OCI-LY7 (cell line): ENCODE data around the gene TLCD1. TPM values are rescaled to one million over a fixed set of nuclear protein-coding genes. Genes with fewer than 3 reads are reported as not detected.

Experiments used
- BruUV-seq: library from RNA; stranded (reverse); fragments of 400-500 nt; replicated peaks from 2 replicates; lab custom pipeline; 2021; lab: Mats Ljungman, UMichigan
- CTCF ChIA-PET: fragments of 300-600 bp; sonication (Branson Sonifier 250); formaldehyde crosslinking; loops from one replicate; lab custom pipeline; 2022; ENCODE audit warnings: antibody characterized with exemption; ENCODE audit not compliant: unreplicated experiment; lab: Charles Lee
- POLR2A ChIA-PET: fragments of 300-600 bp; sonication (Branson Sonifier 250); formaldehyde crosslinking; loops from one replicate; lab custom pipeline; 2022; ENCODE audit warnings: antibody characterized with exemption; lab: Charles Lee
- DNase-seq: peaks from one replicate; pipeline ENCODE4 v3.0.0-alpha.2; 2015; ENCODE audit warnings: low spot score
- H2AFZ ChIP-seq: fragments of 200-600 bp; sonication (generic), shearing (Covaris generic); 2 replicates; pipeline ENCODE4 v1.6.1; 2014; ENCODE audit warnings: mild to moderate bottlenecking, antibody characterized with exemption, low read length, moderate library complexity
- H3K27ac ChIP-seq: fragments of 200-600 bp; sonication (generic); 2 replicates; pipeline ENCODE4 v1.5.1; 2014; ENCODE audit warnings: mixed run types, low read depth, mild to moderate bottlenecking, moderate library complexity, low read length, inconsistent platforms; ENCODE audit not compliant: poor library complexity, severe bottlenecking
- H3K36me3 ChIP-seq: fragments of 200-600 bp; sonication (generic); 2 replicates; pipeline ENCODE4 v1.6.1; 2014; ENCODE audit warnings: mild to moderate bottlenecking, antibody characterized with exemption, low read length, moderate library complexity, mixed read lengths; ENCODE audit not compliant: insufficient read depth
- H3K4me1 ChIP-seq: fragments of 200-600 bp; sonication (generic); 2 replicates; pipeline ENCODE4 v1.5.1; 2014; ENCODE audit warnings: mild to moderate bottlenecking, low read length; ENCODE audit not compliant: insufficient read depth, poor library complexity, severe bottlenecking
- H3K4me2 ChIP-seq: fragments of 200-600 bp; sonication (generic); 2 replicates; pipeline ENCODE4 v1.6.1; 2014; ENCODE audit warnings: mild to moderate bottlenecking, low read length
- H3K4me3 ChIP-seq: fragments of 200-600 bp; sonication (generic); 2 replicates; pipeline ENCODE4 v1.5.1; 2014; ENCODE audit warnings: mild to moderate bottlenecking, low read depth, low read length; ENCODE audit not compliant: poor library complexity, severe bottlenecking
- H3K79me2 ChIP-seq: fragments of 200-600 bp; sonication (generic); 2 replicates; pipeline ENCODE4 v1.6.1; 2016; ENCODE audit warnings: low read depth, mild to moderate bottlenecking, low read length, moderate library complexity, mixed read lengths; ENCODE audit not compliant: insufficient read depth
- H3K9me2 ChIP-seq: fragments of 200-600 bp; sonication (generic); 2 replicates; pipeline ENCODE4 v1.6.1; 2016; ENCODE audit warnings: mild to moderate bottlenecking, low read length, mixed read lengths; ENCODE audit not compliant: insufficient read depth
- H3K9me3 ChIP-seq: fragments of 200-600 bp; sonication (generic); 2 replicates; pipeline ENCODE4 v1.6.1; 2014; ENCODE audit warnings: mild to moderate bottlenecking, mixed run types, low read length, mixed read lengths
- H4K20me1 ChIP-seq: fragments of 200-600 bp; sonication (generic); 2 replicates; pipeline ENCODE4 v1.6.1; 2014; ENCODE audit warnings: mild to moderate bottlenecking, antibody characterized with exemption, low read length, moderate library complexity, mixed read lengths; ENCODE audit not compliant: insufficient read depth
- EZH2phosphoT487 ChIP-seq: fragments of 200-600 bp; sonication (generic); IDR thresholded peaks from 2 replicates; pipeline ENCODE4 v1.6.1; 2018; ENCODE audit warnings: low read depth, borderline replicate concordance, mild to moderate bottlenecking, mixed run types, antibody characterized with exemption, low read length, moderate library complexity, mixed read lengths
- intact Hi-C: fragments of 100-400 bp; cut with micrococcal nuclease; formaldehyde crosslinking; loops from one replicate; pipeline ENCODE4 v1.10.0; 2022; ENCODE audit not compliant: unreplicated experiment
- total RNA-seq, 2 experiments: library from RNA; depleted of rRNA in 1 of 2; stranded (reverse); fragments of >200 nt in 1 of 2; shearing (Covaris generic) in 1 of 2; gene quantifications; 2 replicates each; pipeline ENCODE4 v1.2.3, GENCODE V29; 2014 to 2022
- TF ChIP-seq, protein P1 (sequence below): fragments of 200-600 bp; sonication (generic); conservative IDR thresholded peaks from 2 replicates; pipeline ENCODE4 v1.5.1; 2014; ENCODE audit warnings: mild to moderate bottlenecking, antibody characterized with exemption, low read length, moderate library complexity, mixed read lengths

Gene TLCD1
- total RNA-seq, 2 experiments from 2014 or later, result 0.28 to 2.5 TPM

DNA sequence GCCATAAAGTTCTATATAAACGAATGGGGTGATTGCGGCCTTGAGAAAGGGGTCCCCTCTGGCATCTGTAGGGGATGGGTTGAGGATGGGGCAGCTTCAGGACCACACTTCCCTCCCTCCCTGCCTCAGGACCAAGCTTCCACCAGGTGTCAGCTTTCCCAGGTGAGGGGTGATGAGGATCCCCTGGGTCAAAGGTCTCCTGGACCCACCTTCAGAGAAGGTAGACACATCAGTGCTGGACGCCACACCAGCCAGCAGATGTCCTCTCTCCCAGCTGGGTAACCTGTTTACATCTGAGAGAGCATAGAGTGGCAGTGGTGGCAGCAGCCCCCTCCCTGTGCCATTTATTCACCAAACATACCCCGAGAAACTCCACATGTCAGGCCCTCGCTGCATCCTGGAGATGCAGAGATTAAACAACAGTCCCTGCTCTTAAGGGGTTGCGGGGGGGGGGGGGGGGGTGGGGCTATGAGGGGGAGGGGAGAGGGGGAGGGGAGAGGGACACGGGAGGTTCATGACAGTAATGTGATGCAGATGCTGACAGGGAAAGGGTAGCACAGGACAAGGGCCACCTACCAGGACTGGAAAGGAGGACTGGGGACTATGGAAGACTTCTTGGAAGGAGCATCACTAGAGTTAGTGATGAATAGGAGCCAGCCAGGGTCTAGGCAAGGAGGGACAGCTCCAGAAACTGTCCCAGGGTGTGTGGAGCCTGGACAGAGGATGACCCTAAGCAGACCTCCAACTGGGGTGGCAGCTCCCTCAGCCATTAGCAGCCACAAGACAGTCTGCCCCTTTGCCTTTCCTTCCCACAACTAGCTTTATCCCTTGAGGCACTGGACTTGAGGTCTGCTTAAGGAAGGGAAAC is 19.3 kb downstream of the TLCD1 start:
- TF ChIP-seq, protein P1, sequence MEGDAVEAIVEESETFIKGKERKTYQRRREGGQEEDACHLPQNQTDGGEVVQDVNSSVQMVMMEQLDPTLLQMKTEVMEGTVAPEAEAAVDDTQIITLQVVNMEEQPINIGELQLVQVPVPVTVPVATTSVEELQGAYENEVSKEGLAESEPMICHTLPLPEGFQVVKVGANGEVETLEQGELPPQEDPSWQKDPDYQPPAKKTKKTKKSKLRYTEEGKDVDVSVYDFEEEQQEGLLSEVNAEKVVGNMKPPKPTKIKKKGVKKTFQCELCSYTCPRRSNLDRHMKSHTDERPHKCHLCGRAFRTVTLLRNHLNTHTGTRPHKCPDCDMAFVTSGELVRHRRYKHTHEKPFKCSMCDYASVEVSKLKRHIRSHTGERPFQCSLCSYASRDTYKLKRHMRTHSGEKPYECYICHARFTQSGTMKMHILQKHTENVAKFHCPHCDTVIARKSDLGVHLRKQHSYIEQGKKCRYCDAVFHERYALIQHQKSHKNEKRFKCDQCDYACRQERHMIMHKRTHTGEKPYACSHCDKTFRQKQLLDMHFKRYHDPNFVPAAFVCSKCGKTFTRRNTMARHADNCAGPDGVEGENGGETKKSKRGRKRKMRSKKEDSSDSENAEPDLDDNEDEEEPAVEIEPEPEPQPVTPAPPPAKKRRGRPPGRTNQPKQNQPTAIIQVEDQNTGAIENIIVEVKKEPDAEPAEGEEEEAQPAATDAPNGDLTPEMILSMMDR, result no peak
- no peak for TF ChIP-seq EZH2phosphoT487
- Histone ChIP-seq H3K4me2 (no peak overlapping the region), H3K79me2 (no peaks in the 10 kb centered on the region), H3K27ac (no peak overlapping the region), H3K9me2 (no peaks in the 10 kb centered on the region), H2AFZ (no peak overlapping the region), H3K36me3 (peaks cover 20% of the 10 kb centered on the region), H3K4me1 (peaks cover 18% of the 10 kb centered on the region), H3K9me3 (no peaks in the 10 kb centered on the region), H4K20me1 (no peaks in the 10 kb centered on the region), H3K4me3 (no peak overlapping the region)
- CTCF ChIA-PET, result no interaction called here
- DNase-seq, result no peak
- POLR2A ChIA-PET, result no interaction called here
- intact Hi-C loops, result no loop called here
- BruUV-seq, result no TSS peak

DNA sequence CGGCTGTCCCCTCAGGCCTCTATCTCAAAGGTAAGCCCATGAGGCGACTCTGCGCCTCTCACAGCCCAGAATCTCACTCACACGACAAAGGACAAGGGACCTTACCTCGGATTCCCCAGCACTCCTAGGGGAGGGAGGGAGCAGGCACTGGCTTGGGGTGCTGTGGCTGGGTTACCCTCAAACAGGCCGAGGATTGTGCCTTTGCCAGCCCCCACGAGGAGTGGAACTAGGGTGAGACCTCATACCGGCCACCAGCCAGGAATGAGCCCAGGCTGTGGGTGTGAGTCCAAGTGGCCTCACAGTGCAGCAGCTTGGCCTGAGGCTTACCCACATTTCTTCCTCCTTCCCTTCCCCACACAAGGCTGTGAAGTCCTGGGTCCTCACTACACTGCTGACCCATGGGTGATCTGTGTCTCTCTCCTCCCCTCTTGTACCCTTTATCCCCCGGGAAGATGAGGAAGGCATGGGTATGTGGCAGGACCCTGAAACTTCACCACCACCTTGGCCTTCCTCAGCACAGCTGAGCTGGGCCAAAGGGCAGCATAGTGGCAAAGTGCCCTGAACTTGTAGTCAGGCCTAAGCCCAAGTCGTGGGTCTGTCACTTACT is 20.2 kb downstream of the TLCD1 start:
- H3K4me2 ChIP-seq, result no peak overlapping the region
- ChIA-PET POLR2A (no interaction called here), CTCF (no interaction called here)
- TF ChIP-seq EZH2phosphoT487, result no peak
- TF ChIP-seq, protein P1, result no peak
- no peaks in the 10 kb centered on the region for H3K79me2 ChIP-seq
- H3K4me3 ChIP-seq, result no peak overlapping the region
- no peak for DNase-seq
- intact Hi-C loops, result no loop called here
- H2AFZ ChIP-seq, result no peak overlapping the region
- H3K4me1 ChIP-seq, result peaks cover 14% of the 10 kb centered on the region
- no peaks in the 10 kb centered on the region for H4K20me1 ChIP-seq
- no peaks in the 10 kb centered on the region for H3K9me3 ChIP-seq
- H3K27ac ChIP-seq, result no peak overlapping the region
- no TSS peak for BruUV-seq
- H3K9me2 ChIP-seq, result no peaks in the 10 kb centered on the region
- H3K36me3 ChIP-seq, result peaks cover 29% of the 10 kb centered on the region
